ENCODE measurements around the gene BCAP29. TPM values are rescaled to one million over a fixed set of nuclear protein-coding genes. Genes with fewer than 3 reads are reported as not detected.
A peak's percentile ranks its signal among the peaks of the same experiment; 100 is the strongest.

The BCAP29 gene
- total and polyA plus RNA-seq, 8 donors, result 42.8 to 80.3 (median 54.4) TPM

DNA sequence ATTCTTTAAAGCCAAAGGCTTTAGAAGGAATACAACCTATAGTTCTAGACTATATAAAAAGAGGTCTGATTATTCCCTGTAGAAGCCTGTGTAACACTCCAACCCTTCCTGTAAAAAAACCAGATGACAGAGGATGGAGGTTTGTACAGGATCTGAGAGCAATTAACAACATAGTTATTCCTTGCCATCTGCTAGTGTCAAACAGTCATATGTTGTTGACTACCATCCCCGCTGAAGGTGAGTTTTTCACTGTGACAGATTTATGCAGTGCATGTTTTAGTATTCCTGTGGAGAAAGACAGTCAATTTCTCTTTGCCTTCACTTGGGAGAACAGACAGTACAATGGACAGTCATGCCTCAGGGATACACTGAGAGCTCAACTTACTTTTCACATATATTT lies 61.6 kb downstream of the BCAP29 start:
- intact Hi-C loops (cut with DNase I), result no loop called here
- peaks cover 0 to 13% of the 10 kb centered on the region in 2 donors for H3K4me1 ChIP-seq
- no peaks in the 10 kb centered on the region for H3K9me3 ChIP-seq
- no peaks in the 10 kb centered on the region for H3K27me3 ChIP-seq
- no peak overlapping the region for H3K27ac ChIP-seq
- DNase-seq, result no peak
- H3K36me3 ChIP-seq, result no peaks in the 10 kb centered on the region
- TF ChIP-seq, protein P1, sequence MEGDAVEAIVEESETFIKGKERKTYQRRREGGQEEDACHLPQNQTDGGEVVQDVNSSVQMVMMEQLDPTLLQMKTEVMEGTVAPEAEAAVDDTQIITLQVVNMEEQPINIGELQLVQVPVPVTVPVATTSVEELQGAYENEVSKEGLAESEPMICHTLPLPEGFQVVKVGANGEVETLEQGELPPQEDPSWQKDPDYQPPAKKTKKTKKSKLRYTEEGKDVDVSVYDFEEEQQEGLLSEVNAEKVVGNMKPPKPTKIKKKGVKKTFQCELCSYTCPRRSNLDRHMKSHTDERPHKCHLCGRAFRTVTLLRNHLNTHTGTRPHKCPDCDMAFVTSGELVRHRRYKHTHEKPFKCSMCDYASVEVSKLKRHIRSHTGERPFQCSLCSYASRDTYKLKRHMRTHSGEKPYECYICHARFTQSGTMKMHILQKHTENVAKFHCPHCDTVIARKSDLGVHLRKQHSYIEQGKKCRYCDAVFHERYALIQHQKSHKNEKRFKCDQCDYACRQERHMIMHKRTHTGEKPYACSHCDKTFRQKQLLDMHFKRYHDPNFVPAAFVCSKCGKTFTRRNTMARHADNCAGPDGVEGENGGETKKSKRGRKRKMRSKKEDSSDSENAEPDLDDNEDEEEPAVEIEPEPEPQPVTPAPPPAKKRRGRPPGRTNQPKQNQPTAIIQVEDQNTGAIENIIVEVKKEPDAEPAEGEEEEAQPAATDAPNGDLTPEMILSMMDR (IDR thresholded peaks at IDR 0.05), result no peak
- no peak overlapping the region for H3K4me3 ChIP-seq
- no peak for ATAC-seq

- no peak for ATAC-seq
- H3K36me3 ChIP-seq, result no peaks in the 10 kb centered on the region
These were observed 62.5 kb downstream of the BCAP29 start for GRCh38 chr7:107642501-107642900.

DNA sequence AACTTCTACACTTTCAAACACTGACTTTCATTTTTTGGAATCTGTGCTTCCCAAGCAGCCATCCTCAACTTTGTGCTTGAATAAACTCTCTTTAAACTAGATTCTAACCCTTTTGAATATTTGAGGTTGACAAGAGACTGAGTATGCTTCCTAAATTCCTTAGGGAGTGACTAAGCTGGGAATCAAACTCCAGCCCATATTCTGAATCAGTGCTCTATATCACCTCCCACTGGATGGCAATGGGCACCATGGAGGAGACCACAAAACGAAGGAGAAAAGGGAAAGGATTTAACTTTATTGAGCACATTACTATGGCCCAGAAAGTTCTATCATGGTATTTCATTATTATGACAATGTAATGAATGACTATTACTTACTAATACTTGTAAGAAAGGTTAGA lies 63.4 kb downstream of the BCAP29 start:
- no peaks in the 10 kb centered on the region for H3K36me3 ChIP-seq
- H3K9me3 ChIP-seq, result no peaks in the 10 kb centered on the region
- H3K27me3 ChIP-seq, result no peaks in the 10 kb centered on the region
- no peak overlapping the region for H3K27ac ChIP-seq
- DNase-seq, result no peak
- ATAC-seq, result no peak
- H3K4me1 ChIP-seq, result peaks cover 0 to 13% of the 10 kb centered on the region in 2 donors
- intact Hi-C loops (cut with DNase I), result no loop called here
- no peak overlapping the region for H3K4me3 ChIP-seq
- TF ChIP-seq, protein P1 (IDR thresholded peaks at IDR 0.05), result no peak

More at GRCh38 chr7:107642501-107642900, 62.5 kb downstream of the BCAP29 start:
- Histone ChIP-seq H3K27me3 (no peaks in the 10 kb centered on the region), H3K4me1 (peaks cover 0 to 13% of the 10 kb centered on the region in 2 donors), H3K27ac (no peak overlapping the region), H3K9me3 (no peaks in the 10 kb centered on the region), H3K4me3 (no peak overlapping the region)
- DNase-seq, result no peak
- TF ChIP-seq, protein P1 (IDR thresholded peaks at IDR 0.05), result no peak
- intact Hi-C loops (cut with DNase I), result no loop called here

DNA sequence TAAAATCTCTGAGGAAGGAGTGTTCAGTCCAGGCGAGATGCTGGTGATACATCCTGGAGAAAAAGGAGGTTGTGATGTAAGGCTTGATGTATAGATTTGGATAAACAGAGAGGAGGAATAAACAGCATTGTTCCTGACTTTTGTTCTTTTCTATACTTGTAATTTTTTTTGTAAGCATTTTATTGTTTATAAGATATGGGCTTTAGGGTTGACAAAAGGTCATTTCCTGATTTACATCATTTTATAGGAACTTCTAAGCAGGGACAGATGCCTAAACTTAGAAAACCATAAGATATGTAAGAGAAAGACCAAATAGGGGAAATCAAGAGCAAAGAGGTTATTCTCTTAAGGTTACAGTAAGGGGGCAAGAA lies 63.9 kb downstream of the BCAP29 start:
- Histone ChIP-seq H3K4me3 (no peak overlapping the region), H3K27me3 (no peaks in the 10 kb centered on the region), H3K9me3 (no peaks in the 10 kb centered on the region), H3K27ac (no peak overlapping the region), H3K36me3 (no peaks in the 10 kb centered on the region), H3K4me1 (peaks cover 0 to 10% of the 10 kb centered on the region in 2 donors)
- TF ChIP-seq, protein P1 (IDR thresholded peaks at IDR 0.05), result no peak
- ATAC-seq (no peak), DNase-seq (no peak)
- intact Hi-C loops (cut with DNase I), result no loop called here

DNA sequence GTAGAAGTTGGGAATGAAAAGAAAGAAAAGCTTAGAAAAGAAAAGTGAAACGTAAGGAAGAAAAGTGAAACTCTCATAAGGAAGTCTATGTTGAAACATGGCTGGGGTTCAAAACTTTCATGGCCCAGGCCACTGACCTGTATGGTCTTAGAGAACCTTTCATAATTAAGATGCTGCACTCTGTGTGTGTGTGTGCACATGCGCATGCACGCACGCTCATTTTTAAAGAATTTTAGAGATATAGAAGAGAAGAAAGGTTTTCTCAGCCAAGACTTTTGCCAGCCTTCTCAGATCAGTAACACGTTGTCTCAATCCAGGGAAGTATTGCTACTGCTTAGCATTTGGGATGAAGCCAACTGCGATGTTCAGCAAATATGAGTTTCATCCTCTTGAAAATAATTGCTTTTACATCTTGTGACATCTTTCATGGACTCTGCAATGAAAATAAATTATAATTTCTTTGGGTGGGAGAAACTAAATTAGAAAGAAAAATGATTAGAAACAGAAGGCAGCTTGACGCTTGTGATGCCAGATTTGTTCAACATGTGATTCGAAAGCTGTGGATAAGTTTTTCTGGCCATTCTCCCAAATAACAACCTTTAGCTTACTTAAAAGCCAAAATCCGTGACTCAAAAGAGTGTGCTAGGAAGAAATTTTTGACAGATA lies 64.4 kb downstream of the BCAP29 start:
- intact Hi-C loops (cut with DNase I), result no loop called here
- TF ChIP-seq, protein P1 (IDR thresholded peaks at IDR 0.05), result no peak
- DNase-seq (peak in 2 of 4 donors; percentile 77 to 84), ATAC-seq (peak; percentile 31)
- no peak overlapping the region for H3K27ac ChIP-seq
- no peak overlapping the region for H3K4me3 ChIP-seq
- peaks cover 0 to 10% of the 10 kb centered on the region in 2 donors for H3K4me1 ChIP-seq
- H3K27me3 ChIP-seq, result no peaks in the 10 kb centered on the region
- no peaks in the 10 kb centered on the region for H3K9me3 ChIP-seq
- no peaks in the 10 kb centered on the region for H3K36me3 ChIP-seq

All from left lung (tissue), 10 donors.